ENCODE results near the gene UBE2D3.
"Not testable (repeated sequence)": the region's sequence is repeated elsewhere in the genome, so short reads cannot be mapped to it uniquely, and the experiment has no call there.

Gene UBE2D3

DNA sequence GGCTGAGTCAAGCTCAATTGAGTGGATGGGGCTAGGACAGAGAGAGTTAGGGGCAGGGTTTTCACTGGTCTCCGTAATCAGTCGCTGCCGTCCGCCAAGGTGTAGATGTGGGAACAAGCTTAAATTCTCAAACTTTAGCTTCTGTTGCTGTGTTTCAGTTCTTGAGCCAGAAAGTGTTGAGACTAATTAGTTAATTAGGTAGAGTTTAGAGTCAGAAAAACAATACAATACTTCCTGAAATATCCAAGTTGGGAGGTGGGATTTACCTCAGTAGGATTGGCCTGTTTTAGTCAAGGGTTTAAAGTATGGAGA, 1.1 kb upstream of the UBE2D3 start:
- no peak for DNase-seq

DNA sequence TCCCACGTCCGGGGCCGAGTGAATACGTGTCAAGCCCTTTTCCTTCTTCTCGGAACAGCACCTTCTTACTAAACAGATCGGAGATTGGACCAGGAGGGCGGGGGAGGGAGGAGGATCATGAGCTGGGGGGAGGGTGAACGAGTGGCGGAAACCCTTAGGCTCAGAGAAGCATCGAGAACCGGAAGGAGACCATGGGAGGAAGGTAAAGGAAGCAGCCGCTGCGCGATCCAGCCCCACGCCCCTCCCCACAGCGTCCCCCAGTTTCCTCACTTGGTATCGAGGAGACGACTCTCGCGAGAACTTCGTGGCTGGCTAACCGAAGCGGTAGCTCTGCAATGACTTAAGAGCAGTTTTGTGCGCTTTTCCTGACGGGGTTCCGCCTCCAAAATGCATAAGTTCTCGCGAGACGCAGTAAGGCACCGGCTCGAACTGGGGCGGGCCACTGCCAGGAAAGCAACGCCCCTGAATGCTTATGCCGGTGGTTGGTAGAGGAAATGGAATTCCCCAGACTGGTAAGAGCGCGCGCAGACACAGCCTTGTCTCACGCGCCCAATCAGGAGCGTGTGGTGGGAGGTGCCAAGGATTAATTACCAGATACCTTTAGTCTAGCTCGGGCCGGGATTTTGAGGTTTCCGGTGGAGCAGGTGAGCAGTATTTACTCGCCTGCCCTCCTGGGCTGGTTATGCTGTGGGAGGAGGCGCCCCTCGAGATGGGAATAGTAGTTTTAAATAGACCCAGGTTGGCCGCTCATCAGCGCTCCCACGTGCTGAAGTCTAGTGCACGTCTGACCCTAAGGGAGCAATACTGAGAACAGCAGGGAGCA, 534 bp upstream of the UBE2D3 start:
- peak; percentile 93 for DNase-seq

DNA sequence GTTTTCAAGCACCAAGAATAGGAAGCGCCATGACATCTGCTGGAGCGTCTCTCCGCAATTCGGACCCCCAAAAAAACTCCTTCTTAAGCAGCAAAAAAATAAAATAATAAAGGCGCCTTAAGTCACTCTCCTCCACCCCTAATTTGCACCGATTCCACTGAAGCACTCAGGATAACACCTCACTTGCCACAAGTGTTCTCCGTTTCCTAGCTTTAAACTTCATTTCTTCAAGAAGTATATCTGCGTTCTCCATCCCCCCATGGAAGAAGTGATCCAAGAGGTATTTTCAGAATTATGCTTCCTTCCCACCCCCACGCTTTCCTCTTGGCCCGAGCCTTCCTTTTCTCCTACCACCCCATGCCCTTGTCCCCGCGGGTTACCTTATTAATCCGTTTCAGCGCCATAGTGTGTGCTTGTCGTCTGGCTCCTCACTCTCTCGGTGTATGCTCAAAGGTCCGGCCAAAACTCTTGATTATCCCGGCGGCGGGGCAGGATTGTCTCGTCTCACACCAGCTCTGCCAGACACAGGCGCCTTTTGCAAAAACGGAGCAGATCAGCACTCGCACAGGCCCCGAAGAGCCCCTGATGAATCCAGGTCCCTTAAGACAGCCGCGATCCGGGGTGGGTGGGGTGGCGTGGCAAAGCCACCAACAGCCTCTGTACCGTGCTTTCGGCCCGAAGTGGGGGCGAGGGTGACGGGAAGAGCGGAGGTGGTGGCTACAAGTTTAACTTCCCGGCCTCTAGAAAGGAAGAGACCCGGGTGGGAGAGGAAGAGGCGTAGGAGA, 1.1 kb downstream of the UBE2D3 start:
- DNase-seq = no peak

DNA sequence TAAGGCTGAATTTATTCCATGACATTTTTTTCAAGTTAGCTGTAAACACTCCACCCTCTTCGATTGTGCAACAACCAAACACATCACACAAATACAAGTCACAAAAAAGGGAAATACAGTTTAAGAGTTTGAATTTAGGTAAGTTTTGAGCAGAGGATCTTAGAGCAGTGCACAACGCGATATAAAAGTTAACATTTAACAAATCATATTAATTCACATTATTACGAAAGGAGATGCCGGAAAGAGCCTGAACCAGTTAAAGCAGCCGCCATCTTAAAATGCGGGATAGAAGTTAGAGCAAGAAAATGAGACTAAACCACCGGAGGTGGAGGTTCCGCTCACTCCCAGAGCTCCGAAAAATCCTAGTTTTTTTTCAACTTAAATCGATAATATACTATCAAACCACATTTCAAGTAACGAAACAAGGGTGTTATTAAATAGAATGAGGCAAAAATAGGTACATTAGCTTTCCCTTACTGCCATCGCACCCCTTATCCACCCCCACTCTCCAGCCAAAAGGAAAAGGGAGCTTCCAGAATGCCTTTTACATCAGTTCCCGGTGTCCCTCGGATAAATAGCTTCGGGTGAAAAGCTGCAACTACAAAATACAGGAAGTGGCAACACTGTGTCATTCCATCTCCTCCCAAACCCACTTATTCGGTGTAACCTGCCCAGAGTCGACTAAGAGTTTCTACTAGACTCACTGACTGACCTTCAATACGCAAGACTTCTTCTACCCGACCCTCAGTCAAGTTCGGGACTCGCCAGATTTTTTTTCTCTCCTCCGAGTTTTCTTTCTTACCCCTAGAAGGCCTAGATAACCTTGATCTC, 1.9 kb downstream of the UBE2D3 start:
- DNase-seq = no peak

DNA sequence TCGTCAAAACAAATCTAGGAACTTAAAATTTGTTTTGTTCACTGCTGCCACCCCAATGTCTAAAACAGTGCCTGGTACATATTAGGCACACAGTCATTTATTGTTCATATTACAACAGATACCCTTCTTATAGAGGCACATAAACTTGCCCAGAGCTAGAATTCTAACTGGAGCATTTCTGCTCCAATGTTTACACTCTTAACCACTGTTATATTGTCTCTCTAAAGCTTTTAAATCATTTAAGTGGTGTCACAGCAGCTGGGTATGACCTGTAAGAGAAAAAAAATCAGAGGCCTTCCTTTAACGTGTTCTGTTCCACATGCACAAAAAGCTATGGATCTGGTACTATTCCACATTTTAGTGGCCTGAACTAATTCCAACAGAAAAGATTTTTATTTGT, 3.0 kb downstream of the UBE2D3 start:
- no peak for DNase-seq

DNA sequence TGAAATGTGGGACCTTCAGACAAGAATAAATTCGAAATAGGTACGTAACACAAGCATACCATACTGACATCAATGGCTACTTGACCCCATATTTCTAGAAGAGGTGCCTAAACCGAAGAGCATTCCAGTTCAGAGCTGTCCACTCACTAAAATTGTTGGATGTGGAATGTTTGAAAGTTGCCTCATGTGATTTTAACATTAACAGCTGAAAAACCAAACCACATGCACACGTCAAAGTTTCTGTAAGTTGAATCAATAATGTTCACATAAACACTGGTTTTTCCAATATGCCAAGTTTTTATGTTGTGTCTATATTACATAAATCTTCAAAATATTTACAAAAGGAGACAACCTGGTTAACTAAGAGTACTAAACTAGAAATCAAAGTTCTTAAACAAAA, 3.5 kb downstream of the UBE2D3 start:
- no peak for DNase-seq

DNA sequence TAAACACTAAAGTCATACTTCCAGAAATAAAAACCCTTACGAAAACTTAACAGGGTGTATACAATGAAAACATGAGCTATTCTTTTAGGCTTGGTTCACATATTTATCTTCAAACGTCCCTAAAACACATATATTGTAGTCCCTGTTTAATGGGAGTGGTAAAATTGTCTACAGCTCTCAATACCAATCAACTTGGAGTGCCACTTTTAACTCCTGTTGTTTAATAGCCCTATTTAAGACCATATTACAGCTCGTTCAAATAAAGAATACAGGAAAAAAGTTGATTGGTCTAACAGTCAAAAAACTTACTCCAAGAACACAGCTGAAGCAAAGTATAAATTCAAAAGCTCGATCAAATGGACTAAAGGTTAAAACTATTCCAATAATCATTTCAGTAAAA, 3.9 kb downstream of the UBE2D3 start:
- no peak for DNase-seq

DNA sequence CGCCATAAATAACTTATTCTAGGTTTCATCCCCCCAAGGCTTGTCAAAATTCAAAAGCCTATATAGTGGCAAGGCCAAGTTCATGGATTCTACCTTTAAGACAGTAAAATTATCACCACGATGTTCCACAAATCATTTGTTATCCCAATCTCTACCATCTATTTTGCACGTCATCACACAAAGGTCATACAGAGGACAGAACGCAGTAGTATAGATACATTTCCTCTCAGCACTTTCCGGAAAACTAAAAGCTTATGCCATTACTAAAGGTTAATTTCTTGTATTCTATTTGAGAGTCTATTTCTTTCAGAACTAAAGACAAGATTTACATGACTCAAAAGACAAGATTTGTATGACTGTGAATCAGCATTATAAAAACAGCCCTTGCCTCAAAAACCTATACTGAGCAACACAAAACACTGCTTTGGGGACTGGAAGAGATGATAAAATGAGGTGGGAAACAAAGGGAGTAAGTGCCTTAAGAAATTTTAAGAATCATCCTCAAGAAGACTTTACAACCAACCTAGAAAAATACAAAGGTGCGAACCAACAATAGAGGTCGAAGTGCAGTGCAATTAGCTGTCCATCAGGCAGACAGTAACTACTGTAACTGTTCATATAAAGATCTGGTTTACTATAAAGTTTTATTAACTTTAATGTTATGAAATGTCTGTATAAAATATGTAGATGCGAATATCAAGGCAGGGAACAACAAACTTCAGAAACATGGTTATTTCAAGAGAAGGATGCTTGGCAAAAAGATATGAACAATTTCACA, 7.6 kb downstream of the UBE2D3 start:
- no peak for DNase-seq

DNA sequence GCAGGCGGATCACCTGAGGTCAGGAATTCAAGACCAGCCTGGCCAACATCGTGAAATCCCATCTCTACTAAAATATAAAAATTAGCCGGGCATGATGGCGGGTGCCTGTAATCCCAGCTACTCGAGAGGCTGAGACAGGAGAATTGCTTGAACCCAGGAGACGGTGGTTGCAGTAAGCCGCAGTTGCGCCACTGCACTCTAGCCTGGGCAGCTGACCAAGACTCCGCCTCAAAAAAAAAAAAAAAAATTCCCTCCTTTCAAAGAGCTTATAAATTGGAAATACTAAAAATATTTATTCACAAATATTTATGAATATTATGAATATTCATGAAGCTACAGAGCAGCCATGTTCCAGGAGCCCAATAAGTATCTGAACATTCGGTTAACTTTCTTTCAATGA, 8.3 kb downstream of the UBE2D3 start:
- not testable (repeated sequence) for DNase-seq

DNA sequence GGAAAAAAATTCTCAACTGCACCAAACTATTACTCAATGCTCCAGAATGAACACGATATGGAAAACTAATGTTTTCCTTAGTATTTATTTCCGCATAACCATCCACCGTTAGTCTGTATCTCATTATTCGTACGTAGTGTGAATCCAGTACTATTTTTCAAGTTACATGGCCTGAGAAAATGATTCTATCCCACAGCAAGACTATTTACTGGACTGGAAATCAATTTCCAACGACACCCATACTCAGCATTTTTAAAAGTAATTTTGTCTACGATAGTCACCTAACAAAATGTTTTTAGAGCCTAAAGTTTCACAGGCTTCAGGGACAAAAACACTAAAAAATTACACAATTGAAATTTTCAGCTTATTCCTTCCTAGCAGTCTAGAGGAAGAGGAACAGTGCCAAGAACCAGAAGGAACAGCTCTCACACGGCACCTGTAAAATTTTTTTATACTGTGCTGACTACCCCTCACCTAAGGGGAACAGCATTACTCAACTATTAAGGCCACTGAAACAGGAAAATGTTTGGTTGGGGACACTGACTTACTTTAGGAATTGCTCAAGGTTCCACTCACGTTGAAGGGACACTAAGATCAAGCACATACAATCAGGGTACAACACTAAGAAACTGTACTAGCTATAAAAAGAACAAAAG, 9.6 kb downstream of the UBE2D3 start:
- DNase-seq = no peak

DNA sequence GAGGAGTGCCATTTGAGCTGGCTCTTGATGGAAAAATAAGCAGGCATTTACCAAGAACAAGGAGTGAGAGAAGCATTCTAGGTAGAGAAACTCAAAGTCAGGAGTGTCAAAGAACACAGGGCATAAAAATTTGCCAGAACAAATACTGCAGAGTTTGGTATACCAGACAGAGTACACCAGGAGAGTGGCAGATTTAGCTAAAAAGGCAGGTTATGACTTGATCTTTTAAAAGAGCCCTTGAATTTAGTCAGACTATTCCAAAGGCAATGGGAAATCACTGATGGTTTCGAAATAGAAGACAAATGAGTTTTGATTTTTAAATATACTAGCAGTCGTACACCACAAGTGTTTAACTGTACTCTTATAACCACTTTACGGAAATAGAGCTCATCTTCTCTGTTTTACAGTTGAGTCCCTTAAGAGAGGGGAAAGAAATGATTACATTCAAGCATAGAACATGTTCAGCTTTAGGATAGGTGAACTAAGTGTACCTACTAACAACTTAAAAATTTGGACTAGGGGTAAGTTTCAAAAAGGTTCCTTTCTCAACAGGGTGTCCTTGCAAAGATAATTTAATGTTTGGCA, 10.2 kb downstream of the UBE2D3 start:
- no peak for DNase-seq

DNA sequence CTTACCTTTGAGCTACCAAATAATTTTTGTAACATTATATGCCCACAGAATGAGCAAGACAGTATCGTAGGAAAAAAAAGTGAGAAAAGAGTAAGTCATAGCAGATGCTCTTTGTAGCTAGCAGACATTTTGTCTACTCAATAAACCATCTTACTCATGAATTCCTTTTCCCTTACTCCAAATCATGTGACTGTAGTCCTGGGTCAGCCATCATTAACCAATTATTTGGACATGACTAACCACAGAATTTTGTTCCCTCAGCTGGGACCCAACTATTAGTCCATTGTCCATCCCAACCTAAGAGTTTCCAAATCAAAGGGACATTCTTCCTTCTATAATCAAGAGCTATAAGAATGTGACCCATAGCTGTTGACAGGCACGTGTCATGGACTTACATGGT, 11.4 kb downstream of the UBE2D3 start:
- DNase-seq = no peak

DNA sequence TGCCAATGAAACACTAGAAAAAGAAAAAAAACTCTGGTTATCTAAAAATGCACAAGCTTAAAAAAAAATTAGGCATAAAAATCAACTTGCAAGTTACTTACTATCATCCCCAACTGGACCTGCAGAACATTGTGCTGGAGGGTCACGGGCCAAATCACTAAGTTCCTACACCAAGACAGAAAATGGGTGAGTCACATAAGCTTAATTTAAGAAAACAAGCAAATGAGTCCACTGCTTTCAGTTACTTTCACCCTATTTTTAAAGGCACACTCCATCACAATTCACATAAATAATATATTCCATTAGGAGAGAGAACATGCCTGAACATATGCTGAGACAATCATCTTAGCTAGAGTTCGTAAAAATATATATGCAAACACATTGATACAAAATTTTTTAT, 17.7 kb downstream of the UBE2D3 start:
- DNase-seq = no peak

DNA sequence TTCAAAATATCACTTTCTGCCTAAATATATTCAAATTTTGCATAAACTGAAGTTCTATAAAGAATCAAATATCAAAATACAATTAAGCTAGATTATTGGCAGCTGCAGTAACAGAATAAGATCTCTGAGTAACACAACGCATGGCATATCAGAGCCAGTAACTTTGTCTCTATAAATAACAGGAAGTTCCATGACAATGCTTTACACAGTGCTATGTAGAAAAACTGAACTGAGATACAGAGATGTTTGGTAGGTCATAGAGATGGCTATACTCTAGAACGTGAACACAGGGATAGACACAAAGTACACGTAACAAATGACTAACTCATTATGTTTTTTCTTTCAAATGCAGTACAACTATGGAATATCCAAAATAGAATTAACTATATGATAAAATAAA, 18.2 kb downstream of the UBE2D3 start:
- DNase-seq = no peak

DNA sequence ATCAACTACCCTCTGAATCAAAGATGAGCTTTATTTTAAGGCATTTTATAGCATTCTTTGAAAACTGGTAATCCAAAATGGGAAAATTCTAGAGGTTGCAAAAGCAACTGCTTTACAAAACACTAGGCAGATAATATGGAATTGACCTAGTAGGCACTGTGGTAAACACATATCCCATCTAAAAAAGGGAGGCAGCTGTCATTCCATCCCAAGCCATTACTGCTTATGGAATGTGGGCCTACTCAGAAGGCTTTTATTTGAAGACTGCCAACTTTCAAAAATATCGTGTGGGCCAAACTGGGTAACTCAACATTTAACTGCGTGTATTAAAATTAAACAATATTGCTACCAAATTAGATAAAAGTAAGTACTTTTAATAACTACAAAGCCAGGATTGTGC, 19.3 kb downstream of the UBE2D3 start:
- no peak for DNase-seq

DNA sequence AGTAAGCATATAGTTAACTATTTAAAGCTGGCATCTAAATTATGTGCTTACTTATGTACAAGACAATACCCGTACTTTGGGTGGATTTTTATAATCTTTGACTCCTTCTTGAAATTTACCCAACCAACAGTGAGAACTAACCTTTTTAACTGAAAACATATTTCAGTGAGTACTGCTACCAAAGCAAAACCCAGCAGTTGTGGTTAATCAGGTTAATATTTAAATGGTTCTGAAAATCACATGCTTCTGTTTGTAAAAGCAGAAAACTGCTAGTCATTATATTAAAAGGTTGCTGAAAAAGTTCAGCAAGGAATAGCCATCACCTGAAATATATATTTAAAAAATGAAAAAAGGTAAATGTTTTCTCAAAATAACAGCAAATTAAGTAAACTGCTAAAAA, 20.0 kb downstream of the UBE2D3 start:
- no peak for DNase-seq

DNA sequence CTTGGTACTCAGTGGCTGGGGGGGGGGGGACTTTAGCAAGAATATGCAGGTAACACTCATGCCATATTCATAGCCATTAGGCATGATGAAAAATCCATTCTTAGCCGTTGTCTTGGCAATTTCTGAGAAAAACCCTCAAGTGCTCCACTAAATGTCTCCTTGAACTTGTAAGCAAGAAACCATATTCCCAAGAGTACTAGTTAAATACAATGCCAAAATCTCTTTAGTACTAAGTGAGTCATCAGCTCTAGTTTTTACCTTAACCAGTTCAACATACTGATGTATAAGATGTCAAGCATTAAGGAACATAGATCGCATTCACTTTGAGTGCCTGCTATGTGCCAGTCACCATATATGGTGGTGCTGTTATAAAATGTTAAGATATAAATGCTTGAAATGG, 27.5 kb downstream of the UBE2D3 start:
- no peak for DNase-seq

DNA sequence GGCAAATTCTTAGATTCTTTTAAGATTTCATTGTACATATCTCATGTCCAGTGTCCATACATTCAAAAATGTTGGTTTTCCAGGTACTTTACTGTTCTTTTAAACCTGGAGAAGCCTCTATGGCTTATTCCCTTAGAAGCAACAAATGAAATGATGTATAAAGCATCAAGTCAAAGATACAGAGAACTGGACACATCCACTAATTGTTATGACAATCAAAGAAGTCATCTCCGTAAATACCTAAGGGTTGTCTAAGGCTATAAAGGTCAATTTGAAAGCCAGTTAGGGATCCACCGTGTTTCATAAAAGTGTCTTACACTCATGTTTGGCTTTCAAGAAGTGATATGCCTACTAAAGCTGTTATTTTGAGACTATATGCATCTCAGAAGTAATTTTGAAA, 32.4 kb downstream of the UBE2D3 start:
- DNase-seq = no peak

DNA sequence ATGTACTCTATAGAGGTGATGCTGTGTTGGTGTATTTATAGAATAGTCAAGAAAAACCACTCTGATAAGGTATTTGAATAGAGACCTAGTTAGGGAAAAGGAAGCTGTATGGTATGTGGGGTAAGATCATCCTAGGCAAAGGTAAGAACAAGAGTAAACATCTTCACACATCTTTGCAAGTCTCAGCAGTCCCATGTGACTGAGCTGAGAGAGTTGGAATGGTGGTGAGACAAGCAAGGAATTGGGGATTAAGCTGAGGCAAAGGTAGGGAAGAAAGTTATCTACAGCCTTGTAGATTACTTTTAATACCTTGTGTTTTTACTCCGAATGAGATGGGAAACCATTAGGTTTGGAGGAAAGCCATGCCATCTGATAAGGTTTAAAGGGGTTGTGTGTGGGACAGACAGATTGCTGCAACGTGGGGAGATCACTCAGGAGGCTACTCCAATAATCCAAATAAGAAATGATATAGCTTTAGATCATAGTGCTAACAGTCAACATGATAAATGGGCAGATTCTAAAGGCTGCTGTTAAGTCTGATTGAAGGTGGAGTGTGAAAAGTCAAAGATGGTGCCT, 34.9 kb downstream of the UBE2D3 start:
- no peak for DNase-seq

DNA sequence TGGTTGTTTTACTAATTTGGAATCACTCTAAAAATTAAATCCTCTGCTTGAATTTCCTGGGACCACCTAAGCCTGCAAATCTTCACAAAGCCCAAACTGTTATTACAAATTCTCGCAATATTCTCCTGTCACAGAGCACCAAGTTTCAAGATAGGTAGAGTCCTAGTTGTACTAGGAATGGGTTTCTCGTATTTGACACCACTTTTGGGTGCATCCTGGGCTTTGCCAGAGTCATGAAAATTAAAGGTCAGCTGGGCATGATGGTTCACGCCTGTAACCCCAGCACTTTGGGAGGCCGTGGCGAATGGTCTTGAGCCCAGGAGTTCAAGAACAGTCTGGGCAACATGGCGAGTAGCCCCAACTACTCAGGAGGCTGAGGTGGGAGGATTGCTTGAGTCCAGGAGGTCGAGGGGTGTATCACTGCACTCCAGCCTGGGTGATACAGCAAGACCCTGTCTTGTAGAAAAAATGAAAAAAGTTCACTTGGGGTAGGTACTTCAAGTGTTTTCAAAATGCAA, 36.0 kb downstream of the UBE2D3 start:
- no peak for DNase-seq

DNA sequence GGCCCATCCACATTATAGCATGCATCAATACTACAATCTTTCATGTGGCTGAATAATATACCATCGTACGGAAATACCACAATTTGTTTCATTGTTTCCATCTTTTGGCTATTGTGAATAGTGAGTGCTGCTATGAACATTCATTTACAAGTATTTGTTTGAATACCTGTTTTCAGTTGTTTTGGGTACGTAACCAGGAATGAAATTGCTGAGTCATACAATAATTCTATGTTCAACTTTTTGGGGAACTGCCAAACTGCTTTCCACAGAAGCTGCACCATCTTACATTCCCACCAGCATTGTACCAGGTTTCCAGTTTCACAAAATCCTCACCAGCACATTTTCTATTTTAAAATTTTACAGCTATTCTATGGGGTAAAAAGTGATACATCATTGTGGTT, 38.0 kb downstream of the UBE2D3 start:
- no peak for DNase-seq

Measured in cerebellar nuclear complex (tissue), 1 donor.